WTC11 (cell line): ENCODE data around the gene MYBPC2. TPM values are rescaled to one million over a fixed set of nuclear protein-coding genes. Genes with fewer than 3 reads are reported as not detected.

Experiments
- ATAC-seq: fragments of 200-7000 bp; cut with Tn5 transposase; 2 replicates; pipeline ENCODE4 v1.10.0; 2021; ENCODE audit warnings: mild to moderate bottlenecking, moderate library complexity
- CTCF ChIA-PET: fragments of 300-600 bp; sonication (Branson Sonifier 250); formaldehyde crosslinking; loops from one replicate; lab custom pipeline; 2021; ENCODE audit warnings: antibody characterized with exemption; lab: Charles Lee
- POLR2A ChIA-PET: fragments of 350-600 bp; sonication (Branson Sonifier 250); formaldehyde crosslinking; loops from one replicate; lab custom pipeline; 2021; ENCODE audit warnings: antibody characterized with exemption; lab: Charles Lee
- DNase-seq: peaks from one replicate; pipeline ENCODE4 v3.0.0; 2021; ENCODE audit warnings: low spot score
- H3K27ac Mint-ChIP-seq: 2 replicates; pipeline ENCODE4 v1.8.0; 2021; ENCODE audit warnings: mixed read lengths
- H3K27me3 Mint-ChIP-seq: 2 replicates; pipeline ENCODE4 v1.8.0; 2021; ENCODE audit warnings: low read depth, mild to moderate bottlenecking, moderate library complexity, mixed read lengths
- H3K36me3 Mint-ChIP-seq: 2 replicates; pipeline ENCODE4 v1.8.0; 2021; ENCODE audit warnings: mixed read lengths
- H3K4me1 Mint-ChIP-seq: 2 replicates; pipeline ENCODE4 v1.8.0; 2022; ENCODE audit warnings: mixed read lengths
- H3K4me3 Mint-ChIP-seq: 2 replicates; pipeline ENCODE4 v1.8.0; 2021; ENCODE audit warnings: mild to moderate bottlenecking, moderate library complexity, mixed read lengths
- H3K9me3 Mint-ChIP-seq: 2 replicates; pipeline ENCODE4 v1.8.0; 2021; ENCODE audit warnings: mixed read lengths
- AR ChIP-seq: fragments of 250-450 bp; sonication (Bioruptor Pico); IDR thresholded peaks from 2 replicates; pipeline ENCODE4 v1.9.0; 2021; ENCODE audit warnings: mild to moderate bottlenecking
- ATF6 ChIP-seq: sonication (generic); formaldehyde crosslinking; IDR thresholded peaks from 2 replicates; pipeline ENCODE4 v1.8.1; 2023; ENCODE audit warnings: mild to moderate bottlenecking, missing genetic modification reagents
- CBFB ChIP-seq: sonication (generic); formaldehyde crosslinking; IDR thresholded peaks from 2 replicates; pipeline ENCODE4 v1.8.1; 2022; ENCODE audit warnings: mild to moderate bottlenecking, low read depth, missing genetic modification reagents
- CREB1 ChIP-seq: sonication (generic); formaldehyde crosslinking; IDR thresholded peaks from 2 replicates; pipeline ENCODE4 v1.8.0; 2023; ENCODE audit warnings: mild to moderate bottlenecking, missing genetic modification reagents
- EMX1 ChIP-seq: fragments of 250-450 bp; sonication (Bioruptor Pico); IDR thresholded peaks from 2 replicates; pipeline ENCODE4 v1.8.0; 2021; ENCODE audit warnings: mild to moderate bottlenecking
- ESRRA ChIP-seq: sonication (generic); formaldehyde crosslinking; IDR thresholded peaks from 2 replicates; pipeline ENCODE4 v1.8.1; 2022; ENCODE audit warnings: mild to moderate bottlenecking, missing genetic modification reagents, borderline replicate concordance
- FOXP1 ChIP-seq: sonication (generic); formaldehyde crosslinking; IDR thresholded peaks from 2 replicates; pipeline ENCODE4 v1.8.0; 2022; ENCODE audit warnings: missing genetic modification reagents, mild to moderate bottlenecking, moderate library complexity, borderline replicate concordance
- FOXP4 ChIP-seq: sonication (generic); formaldehyde crosslinking; IDR thresholded peaks from 2 replicates; pipeline ENCODE4 v1.8.0; 2022; ENCODE audit warnings: mild to moderate bottlenecking, missing genetic modification reagents
- GTF2I ChIP-seq: fragments of 250-450 bp; sonication (Bioruptor Pico); conservative IDR thresholded peaks from 2 replicates; pipeline ENCODE4 v1.4.0; 2021; ENCODE audit warnings: mild to moderate bottlenecking
- JUN ChIP-seq: sonication (generic); formaldehyde crosslinking; IDR thresholded peaks from 2 replicates; pipeline ENCODE4 v1.8.0; 2023; ENCODE audit warnings: mild to moderate bottlenecking, missing genetic modification reagents
- NFATC4 ChIP-seq: fragments of 250-450 bp; sonication (Bioruptor Pico); IDR thresholded peaks from 2 replicates; pipeline ENCODE4 v1.9.0; 2021; ENCODE audit warnings: mild to moderate bottlenecking
- NFYB ChIP-seq: sonication (generic); formaldehyde crosslinking; conservative IDR thresholded peaks from 2 replicates; pipeline ENCODE4 v1.8.0; 2022; ENCODE audit warnings: low read depth, missing genetic modification reagents
- NR3C1 ChIP-seq: sonication (generic); formaldehyde crosslinking; conservative IDR thresholded peaks from 2 replicates; pipeline ENCODE4 v1.8.1; 2023; ENCODE audit warnings: low read depth, mild to moderate bottlenecking, missing genetic modification reagents
- PREB ChIP-seq: sonication (generic); formaldehyde crosslinking; IDR thresholded peaks from 2 replicates; pipeline ENCODE4 v1.8.1; 2022; ENCODE audit warnings: mild to moderate bottlenecking, missing genetic modification reagents, moderate library complexity, borderline replicate concordance
- PRRX2 ChIP-seq: fragments of 250-450 bp; sonication (Bioruptor Pico); IDR thresholded peaks from 2 replicates; pipeline ENCODE4 v1.8.0; 2021; ENCODE audit warnings: mild to moderate bottlenecking
- SMAD4 ChIP-seq: sonication (generic); formaldehyde crosslinking; IDR thresholded peaks from 2 replicates; pipeline ENCODE4 v1.8.0; 2022; ENCODE audit warnings: mild to moderate bottlenecking, missing genetic modification reagents
- SOX15 ChIP-seq: fragments of 250-450 bp; sonication (Bioruptor Pico); IDR thresholded peaks from 2 replicates; pipeline ENCODE4 v1.9.0; 2021; ENCODE audit warnings: mild to moderate bottlenecking
- TEAD1 ChIP-seq: sonication (generic); formaldehyde crosslinking; IDR thresholded peaks from 2 replicates; pipeline ENCODE4 v1.8.0; 2022; ENCODE audit warnings: mild to moderate bottlenecking, missing genetic modification reagents
- USF2 ChIP-seq: sonication (generic); formaldehyde crosslinking; IDR thresholded peaks from 2 replicates; pipeline ENCODE4 v1.8.1; 2023; ENCODE audit warnings: mild to moderate bottlenecking, missing genetic modification reagents, moderate library complexity
- ZNF396 ChIP-seq: fragments of 250-450 bp; sonication (Bioruptor Pico); IDR thresholded peaks from 2 replicates; pipeline ENCODE4 v1.8.0; 2021; ENCODE audit warnings: mild to moderate bottlenecking, moderate library complexity, borderline replicate concordance
- ZNF423 ChIP-seq: fragments of 250-450 bp; sonication (Bioruptor Pico); IDR thresholded peaks from 2 replicates; pipeline ENCODE4 v2.1.2; 2022; ENCODE audit warnings: mild to moderate bottlenecking, moderate library complexity
- ZNF425 ChIP-seq: fragments of 250-450 bp; sonication (Bioruptor Pico); conservative IDR thresholded peaks from 2 replicates; pipeline ENCODE4 v1.9.0; 2021; ENCODE audit warnings: mild to moderate bottlenecking
- ZNF671 ChIP-seq: fragments of 250-450 bp; sonication (Bioruptor Pico); IDR thresholded peaks from 2 replicates; pipeline ENCODE4 v1.8.0; 2021; ENCODE audit warnings: mild to moderate bottlenecking
- total RNA-seq: library from RNA; stranded (reverse); gene quantifications from 3 replicates; pipeline ENCODE4 v1.2.3, GENCODE V29; 2021

Gene MYBPC2
- total RNA-seq, 1 experiment from 2014 or later = 2.6 TPM

- TF ChIP-seq AR (CRISPR knock-in tag) (no peak), NR3C1 (CRISPR knock-in tag) (no peak), SOX15 (CRISPR knock-in tag) (no peak), JUN (CRISPR knock-in tag) (no peak), SMAD4 (CRISPR knock-in tag) (no peak), CBFB (CRISPR knock-in tag) (no peak), NFATC4 (CRISPR knock-in tag) (no peak)
These were observed 4.7 kb upstream of the MYBPC2 start (continued) for GRCh38 chr19:50427997-50428425.

- ATAC-seq (no peak), DNase-seq (no peak)
- POLR2A ChIA-PET = interaction anchor here (1.4 kb wide), 1 partner anchor 13 kb away, joined by 3 read pairs; no protein-coding TSS in a partner anchor
- Mint-ChIP-seq H3K27ac (no peak overlapping the region), H3K4me1 (peaks cover 24% of the 10 kb centered on the region), H3K36me3 (no peaks in the 10 kb centered on the region; the same call in 1 of the 2 replicates), H3K4me3 (peak overlapping the region; percentile 22; the same call in 1 of the 2 replicates), H3K9me3 (no peaks in the 10 kb centered on the region), H3K27me3 (peaks cover 35% of the 10 kb centered on the region)
- CTCF ChIA-PET = interaction anchor here (0.6 to 3.3 kb wide), 6 partner anchors 14 to 179 kb away, joined by 3 to 16 read pairs (median 4); no protein-coding TSS in a partner anchor
- TF ChIP-seq ZNF423 (CRISPR knock-in tag) (no peak), NFYB (no peak), JUN (CRISPR knock-in tag) (no peak), EMX1 (CRISPR knock-in tag) (no peak), CREB1 (CRISPR knock-in tag) (no peak), ZNF425 (CRISPR knock-in tag) (no peak), TEAD1 (CRISPR knock-in tag) (no peak), ZNF396 (CRISPR knock-in tag) (no peak), PREB (no peak), ATF6 (CRISPR knock-in tag) (no peak), ESRRA (no peak), ZNF671 (CRISPR knock-in tag) (no peak), PRRX2 (CRISPR knock-in tag) (no peak), GTF2I (CRISPR knock-in tag) (no peak), USF2 (CRISPR knock-in tag) (no peak), FOXP1 (CRISPR knock-in tag) (no peak), FOXP4 (CRISPR knock-in tag) (no peak)
These were observed 3.8 kb upstream of the MYBPC2 start for GRCh38 chr19:50428772-50429463.
